Hippocampal formation (tissue), 2 donors: Measurements from ENCODE around the gene ZDHHC4.
"Not testable (repeated sequence)": the region's sequence is repeated elsewhere in the genome, so short reads cannot be mapped to it uniquely, and the experiment has no call there.

ENCODE experiments used
- DNase-seq, 2 donors: peaks; one replicate each; lab custom pipeline; 2025; lab: John Stamatoyannopoulos, UW

Gene ZDHHC4

DNA sequence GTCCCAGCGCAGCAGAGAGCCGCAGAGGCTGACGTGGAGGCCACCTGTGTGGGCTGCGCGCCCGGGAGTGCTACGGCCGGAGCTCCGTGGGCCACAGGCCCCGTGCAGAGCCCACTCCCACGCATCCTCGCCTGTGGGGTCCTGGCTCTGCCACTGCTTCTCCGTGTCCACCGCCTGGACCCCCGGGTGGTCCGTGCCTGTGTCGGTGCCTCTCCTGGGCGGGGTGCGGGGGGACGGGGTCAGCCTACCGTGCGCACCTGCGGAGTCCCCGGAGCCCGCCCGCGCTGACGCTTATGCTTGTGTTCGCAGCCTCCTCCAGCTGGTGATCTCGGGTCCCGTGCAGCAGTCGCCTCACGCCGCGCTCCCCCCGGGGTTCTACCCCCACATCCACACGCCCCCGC lies 30.4 kb downstream of the ZDHHC4 start:
- DNase-seq = no peak

GRCh38 chr7:6608081-6608480 lies 30.8 kb downstream of the ZDHHC4 start:
- DNase-seq = no peak

DNA sequence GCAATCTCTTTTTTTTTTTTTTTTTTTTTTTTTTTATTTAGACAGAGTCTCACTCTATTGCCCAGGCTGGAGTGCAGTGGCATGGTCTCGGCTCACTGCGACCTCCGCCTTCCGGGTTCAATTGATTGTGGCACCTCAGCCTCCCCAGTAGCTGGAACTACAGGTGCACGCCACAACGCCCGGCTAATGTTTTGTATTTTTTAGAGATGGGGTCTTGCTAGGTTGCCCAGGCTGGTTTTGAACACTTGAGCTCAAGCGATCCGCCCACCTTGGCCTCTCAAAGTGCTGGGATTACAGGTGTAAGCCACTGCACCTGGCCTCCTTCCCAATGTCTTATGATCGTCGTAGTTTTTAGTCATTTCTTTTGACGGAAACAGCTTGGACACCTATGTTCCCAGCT lies 31.5 kb downstream of the ZDHHC4 start:
- no peak for DNase-seq

- no peak for DNase-seq
Observed at GRCh38 chr7:6612819-6613218, 35.6 kb downstream of the ZDHHC4 start.

- no peak for DNase-seq
Observed at GRCh38 chr7:6613706-6614105, 36.5 kb downstream of the ZDHHC4 start.

GRCh38 chr7:6614953-6615722 lies 37.9 kb downstream of the ZDHHC4 start, which contains the start of gene ZNF853:
ZNF853 (plus strand) TSS chr7:6615610; CDS start chr7:6616175, 565 bp downstream.
- DNase-seq = peak; percentile 11 to 23

GRCh38 chr7:6615723-6616555 lies 38.7 kb downstream of the ZDHHC4 start:
- DNase-seq = no peak

DNA sequence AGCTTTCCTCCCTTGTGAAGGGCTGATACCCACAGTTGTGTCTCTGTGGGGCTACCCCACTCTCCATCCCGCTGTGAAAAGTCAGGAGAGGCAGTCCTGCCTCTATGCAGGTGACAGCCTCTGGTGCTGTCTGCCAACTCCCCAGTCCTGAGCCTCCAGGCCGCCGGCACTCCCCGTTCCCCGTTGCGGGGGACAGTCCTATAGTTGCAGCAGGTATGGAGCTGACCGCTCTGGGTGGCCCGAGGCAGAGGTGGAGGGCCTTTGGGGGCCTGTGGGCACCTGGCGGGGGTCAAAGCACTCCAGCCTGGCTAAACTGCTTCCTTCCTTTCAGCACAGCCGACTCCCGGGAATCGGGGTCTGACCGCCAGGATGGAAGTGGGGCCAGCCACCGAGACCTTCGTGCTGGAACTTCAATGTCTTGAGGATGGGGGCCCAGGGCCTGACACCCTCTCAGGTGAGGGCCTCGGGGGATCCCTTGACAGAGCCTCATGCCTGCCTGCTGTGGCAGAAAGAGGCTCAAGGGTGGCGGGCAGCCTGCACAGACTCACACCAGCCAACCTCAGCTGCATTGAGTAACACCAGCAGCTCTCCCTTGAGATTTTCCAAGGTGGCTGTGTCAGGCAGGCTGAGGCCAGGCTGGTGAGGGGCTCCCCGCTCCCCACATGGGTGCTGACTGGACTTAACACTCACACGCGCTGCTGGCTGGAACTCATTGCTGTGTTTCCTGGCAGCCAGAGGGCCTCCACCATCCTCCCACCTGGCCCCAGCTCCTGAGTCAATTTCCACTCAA lies 39.8 kb downstream of the ZDHHC4 start:
- DNase-seq = no peak

- DNase-seq = no peak
Observed at GRCh38 chr7:6618621-6619020, 41.4 kb downstream of the ZDHHC4 start.

DNA sequence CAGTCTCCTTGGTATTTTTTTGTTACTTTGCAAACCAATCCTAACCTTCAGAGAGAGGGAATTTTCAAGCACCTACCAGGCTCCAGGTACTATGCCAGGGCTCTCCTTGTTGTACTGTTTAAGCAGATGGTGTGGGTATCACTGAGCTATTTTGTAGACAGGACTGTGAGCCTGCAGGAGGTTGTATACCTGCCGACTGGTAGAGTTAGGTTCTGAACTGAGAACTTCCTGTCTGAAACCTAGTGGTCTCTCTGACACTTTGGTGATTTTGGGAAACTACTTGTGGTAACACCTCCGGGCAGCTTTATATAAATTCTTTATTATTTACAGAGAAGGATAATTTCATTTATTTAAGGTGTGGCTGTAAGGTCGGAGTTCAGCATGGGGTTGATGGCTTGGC lies 42.7 kb downstream of the ZDHHC4 start:
- DNase-seq = no peak

GRCh38 chr7:6621195-6622133 lies 44.2 kb downstream of the ZDHHC4 start:
- DNase-seq = no peak

DNA sequence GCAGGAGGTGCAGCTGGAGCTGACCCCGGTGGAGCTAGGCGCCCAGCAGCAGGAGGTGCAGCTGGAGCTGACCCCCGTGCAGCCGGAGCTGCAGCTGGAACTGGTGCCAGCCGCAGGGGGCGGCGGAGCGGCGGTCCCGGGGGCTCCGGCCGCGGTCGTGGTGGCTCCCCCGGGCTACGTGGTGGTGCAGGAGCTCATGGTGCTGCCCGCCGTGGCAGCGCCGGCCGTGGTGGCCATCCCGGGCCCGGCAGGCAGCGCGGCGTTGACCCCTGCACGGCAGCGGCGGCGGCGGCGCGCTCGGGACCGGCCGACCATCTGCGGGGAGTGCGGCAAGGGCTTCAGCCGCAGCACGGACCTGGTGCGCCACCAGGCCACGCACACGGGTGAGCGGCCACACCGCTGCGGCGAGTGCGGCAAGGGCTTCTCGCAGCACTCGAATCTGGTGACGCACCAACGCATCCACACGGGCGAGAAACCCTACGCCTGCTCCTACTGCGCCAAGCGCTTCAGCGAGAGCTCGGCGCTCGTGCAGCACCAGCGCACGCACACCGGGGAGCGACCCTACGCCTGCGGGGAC lies 45.0 kb downstream of the ZDHHC4 start:
- DNase-seq = no peak

DNA sequence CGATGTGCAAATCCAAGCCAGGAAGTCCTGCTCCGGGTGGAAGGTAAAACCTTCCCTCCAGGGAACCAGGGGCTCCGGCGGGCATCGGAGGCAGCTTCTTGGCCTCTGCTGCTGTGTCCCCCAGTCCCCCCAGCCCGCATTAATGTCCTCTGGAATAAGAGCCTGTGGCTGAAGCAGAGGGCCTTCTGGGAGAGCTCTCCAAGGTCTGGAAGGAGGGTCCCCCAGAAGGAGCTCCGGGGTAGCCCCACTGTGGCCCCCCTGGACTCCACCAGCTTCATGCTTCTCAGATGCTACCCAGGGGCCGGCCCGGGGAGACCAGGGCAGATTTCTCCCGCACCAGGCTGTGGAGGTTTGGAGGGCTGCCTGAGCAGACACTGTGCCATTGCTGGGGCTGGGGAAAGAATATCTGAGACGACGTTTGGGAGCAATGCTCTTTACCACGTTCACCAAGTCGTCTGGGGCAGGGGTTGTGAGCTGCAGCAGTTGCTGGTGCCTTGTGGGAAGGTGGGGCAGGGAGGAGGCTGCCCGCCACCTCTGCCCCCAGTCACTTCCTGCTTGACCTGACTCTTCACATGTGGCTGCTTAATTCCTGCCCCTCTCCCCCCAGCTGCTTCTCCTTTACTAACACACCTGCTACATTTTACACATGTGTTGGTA lies 46.5 kb downstream of the ZDHHC4 start:
- no peak for DNase-seq

DNA sequence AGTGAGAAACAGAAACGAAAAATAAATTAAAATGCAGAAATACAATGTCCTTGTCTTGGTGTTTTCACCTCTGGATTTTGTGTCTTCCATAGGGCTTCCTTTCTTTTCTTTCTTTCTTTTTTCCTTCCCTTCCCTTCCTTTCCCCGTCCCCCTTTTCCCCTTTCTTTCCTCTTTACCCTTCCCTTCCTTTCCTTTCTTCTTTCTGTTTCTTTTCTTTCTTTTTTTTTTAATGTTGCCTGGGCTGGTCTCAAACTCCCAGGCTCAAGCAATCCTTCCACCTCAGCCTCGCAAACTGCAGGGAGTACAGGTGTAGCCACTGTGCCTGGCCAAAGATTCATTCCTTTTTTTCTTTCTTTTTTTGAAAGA lies 47.0 kb downstream of the ZDHHC4 start:
- no peak for DNase-seq

- DNase-seq = no peak
Observed at GRCh38 chr7:6628045-6628444, 50.8 kb downstream of the ZDHHC4 start.

GRCh38 chr7:6630007-6630849 lies 53.0 kb downstream of the ZDHHC4 start:
- DNase-seq = no peak

DNA sequence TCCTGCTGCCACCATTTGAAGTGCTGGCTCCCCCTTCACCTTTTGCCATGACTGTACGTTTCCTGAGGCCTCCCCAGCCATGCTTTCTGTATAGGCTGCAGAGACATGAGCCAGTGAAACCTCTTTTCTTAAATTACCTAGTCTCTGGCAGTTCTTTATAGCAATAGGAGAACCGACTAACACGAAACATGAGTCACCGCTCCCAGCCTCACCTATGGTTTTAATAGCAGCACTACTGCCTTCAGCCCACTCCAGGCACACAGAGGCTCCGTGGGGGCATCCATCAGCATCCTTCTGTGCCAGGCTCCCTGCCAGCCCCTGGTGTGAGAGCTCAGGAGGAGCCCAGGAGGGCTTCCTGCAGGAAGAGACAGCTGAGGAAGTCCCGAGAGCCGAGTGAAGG lies 54.4 kb downstream of the ZDHHC4 start:
- DNase-seq = no peak

- no peak for DNase-seq
Observed at GRCh38 chr7:6634021-6634420, 56.8 kb downstream of the ZDHHC4 start.

GRCh38 chr7:6634971-6635370 lies 57.7 kb downstream of the ZDHHC4 start:
- not testable (repeated sequence) for DNase-seq
